SK-N-SH (cell line): ENCODE results near the gene SLAMF7. TPM values are rescaled to one million over a fixed set of nuclear protein-coding genes. Genes with fewer than 3 reads are reported as not detected.
"Not testable (repeated sequence)": the region's sequence is repeated elsewhere in the genome, so short reads cannot be mapped to it uniquely, and the experiment has no call there.

ENCODE experiments used
- CTCF ChIA-PET: fragments of 300-600, 350-600 bp; formaldehyde crosslinking; extraction: SDS; loops from one replicate; lab custom pipeline; 2021; lab: Yijun Ruan, JAX
- POLR2A ChIA-PET: fragments of 350-600 bp; sonication (Branson Sonifier 250); formaldehyde crosslinking; extraction: SDS; loops from one replicate; lab custom pipeline; 2020; ENCODE audit warnings: antibody characterized with exemption, inconsistent platforms; lab: Yijun Ruan, JAX
- DNase-seq: peaks from one replicate; pipeline ENCODE4 v3.0.0; 2012
- H2AFZ ChIP-seq: fragments of 200-600 bp; sonication (generic); 2 replicates; pipeline ENCODE4 v1.8.1; 2016; ENCODE audit warnings: antibody characterized with exemption, mild to moderate bottlenecking, low read depth
- H3F3A ChIP-seq: fragments of 200-600 bp; sonication (generic); replicated peaks from 2 replicates; pipeline ENCODE3; 2016; ENCODE audit warnings: antibody characterized with exemption, mild to moderate bottlenecking; ENCODE audit not compliant: insufficient read depth
- H3K27ac ChIP-seq, 2 experiments: fragments of 200-500 bp in 1 of 2; fragments of 200-600 bp in 1 of 2; sonication (Bioruptor generic) in 1 of 2; sonication (generic), shearing (Covaris generic) in 1 of 2; 2 replicates each; pipeline versions ENCODE4 v1.5.1 to v1.6.1; 2014 to 2016; ENCODE audit warnings: low read depth in 2 of 2, inconsistent platforms in 1 of 2, low read length in 1 of 2, mild to moderate bottlenecking in 1 of 2, mixed read lengths in 1 of 2
- H3K27me3 ChIP-seq: fragments of 200-600 bp; sonication (generic), shearing (Covaris generic); 2 replicates; pipeline ENCODE4 v1.6.1; 2016; ENCODE audit warnings: mixed run types; ENCODE audit not compliant: insufficient read depth
- H3K36me3 ChIP-seq, 2 experiments: fragments of 200-500 bp in 1 of 2; fragments of 200-600 bp in 1 of 2; sonication (Bioruptor generic) in 1 of 2; sonication (generic) in 1 of 2; replicated peaks in 1 of 2; 2 replicates each; pipeline versions ENCODE3 to v1.5.1; 2014 to 2016; ENCODE audit warnings: low read length in 1 of 2, mild to moderate bottlenecking in 1 of 2; ENCODE audit not compliant: insufficient read depth in 2 of 2, control insufficient read depth in 1 of 2
- H3K4me1 ChIP-seq, 2 experiments: fragments of 200-500 bp in 1 of 2; fragments of 200-600 bp in 1 of 2; sonication (Bioruptor generic) in 1 of 2; sonication (generic), shearing (Covaris generic) in 1 of 2; 2 replicates each; pipeline versions ENCODE4 v1.5.1 to v1.6.1; 2014 to 2016; ENCODE audit warnings: low read depth in 1 of 2, low read length in 1 of 2, mixed run types in 1 of 2; ENCODE audit not compliant: insufficient read depth in 2 of 2, control insufficient read depth in 1 of 2
- H3K4me2 ChIP-seq: fragments of 200-600 bp; sonication (generic), shearing (Covaris generic); 2 replicates; pipeline ENCODE4 v1.6.1; 2017; ENCODE audit warnings: mixed run types
- H3K4me3 ChIP-seq, 2 experiments: fragments of 200-500 bp in 1 of 2; fragments of 200-600 bp in 1 of 2; sonication (Bioruptor generic) in 1 of 2; sonication (generic), shearing (Covaris generic) in 1 of 2; 2 replicates each; pipeline versions ENCODE4 v1.5.1 to v1.8.1; 2014 to 2016; ENCODE audit warnings: low read depth in 2 of 2, inconsistent platforms in 1 of 2, low read length in 1 of 2, mild to moderate bottlenecking in 1 of 2, mixed read lengths in 1 of 2, moderate library complexity in 1 of 2
- H3K79me2 ChIP-seq: fragments of 200-600 bp; sonication (generic); 2 replicates; pipeline ENCODE4 v1.8.1; 2017; ENCODE audit warnings: mild to moderate bottlenecking; ENCODE audit not compliant: insufficient read depth
- H3K9ac ChIP-seq: fragments of 200-600 bp; sonication (generic); 2 replicates; pipeline ENCODE4 v1.6.1; 2017; ENCODE audit warnings: mixed run types
- H3K9me2 ChIP-seq: fragments of 200-600 bp; sonication (generic); 2 replicates; pipeline ENCODE4 v1.6.1; 2017; ENCODE audit warnings: mixed run types
- H3K9me3 ChIP-seq: fragments of 200-600 bp; sonication (generic); 2 replicates; pipeline ENCODE4 v1.6.1; 2017; ENCODE audit warnings: mixed run types, mild to moderate bottlenecking, moderate library complexity
- H4K20me1 ChIP-seq: fragments of 200-600 bp; sonication (generic); 2 replicates; pipeline ENCODE4 v1.6.1; 2017; ENCODE audit warnings: mild to moderate bottlenecking, mixed run types; ENCODE audit not compliant: insufficient read depth
- EP300 ChIP-seq, 2 experiments: IDR thresholded peaks; 2 replicates each; pipeline versions ENCODE4 v1.4.0 to v1.6.1; 2012; ENCODE audit warnings: borderline replicate concordance in 1 of 2, low read depth in 1 of 2, low read length in 1 of 2
- EZH2phosphoT487 ChIP-seq: fragments of 200-600 bp; sonication (generic); IDR thresholded peaks from 2 replicates; pipeline ENCODE4 v1.6.1; 2017; ENCODE audit warnings: low read depth, mixed run types, mild to moderate bottlenecking, antibody characterized with exemption, moderate library complexity, borderline replicate concordance
- FOSL2 ChIP-seq: IDR thresholded peaks from 2 replicates; pipeline ENCODE4 v1.4.0; 2012; ENCODE audit warnings: low read depth, mild to moderate bottlenecking, moderate library complexity, borderline replicate concordance
- FOXJ3 ChIP-seq: sonication (generic); formaldehyde crosslinking; IDR thresholded peaks from 2 replicates; pipeline ENCODE4 v1.5.1; 2020; ENCODE audit warnings: mild to moderate bottlenecking, missing genetic modification reagents
- FOXM1 ChIP-seq: IDR thresholded peaks from 2 replicates; pipeline ENCODE4 v1.4.0; 2012; ENCODE audit warnings: low read depth, mild to moderate bottlenecking
- GABPA ChIP-seq: IDR thresholded peaks from 2 replicates; pipeline ENCODE4 v1.4.0; 2012; ENCODE audit warnings: low read depth, mild to moderate bottlenecking
- GATA2 ChIP-seq: sonication (generic); formaldehyde crosslinking; IDR thresholded peaks from 2 replicates; pipeline ENCODE4 v1.5.0; 2020; ENCODE audit warnings: mild to moderate bottlenecking, missing genetic modification reagents
- IRF3 ChIP-seq: fragments of 150-350 bp; IDR thresholded peaks from 2 replicates; pipeline ENCODE4 v1.6.1; 2016; ENCODE audit warnings: mild to moderate bottlenecking, low read depth, low read length
- MXI1 ChIP-seq: IDR thresholded peaks from 2 replicates; pipeline ENCODE4 v1.6.1; 2012; ENCODE audit warnings: mild to moderate bottlenecking, low read depth, low read length, improper control_type of control experiment
- NFIC ChIP-seq: IDR thresholded peaks from 2 replicates; pipeline ENCODE4 v1.4.0; 2012; ENCODE audit warnings: borderline replicate concordance
- NRF1 ChIP-seq: IDR thresholded peaks from 2 replicates; pipeline ENCODE4 v1.6.1; 2012; ENCODE audit warnings: low read depth, mild to moderate bottlenecking, low read length
- PBX3 ChIP-seq: IDR thresholded peaks from 2 replicates; pipeline ENCODE4; 2012
- POLR2AphosphoS5 ChIP-seq: IDR thresholded peaks from 2 replicates; pipeline ENCODE4 v1.6.1; 2012; ENCODE audit warnings: low read depth, low read length
- RFX5 ChIP-seq: IDR thresholded peaks from 2 replicates; pipeline ENCODE4 v1.6.1; 2012; ENCODE audit warnings: mild to moderate bottlenecking, improper control_type of control experiment, low read length
- WGBS: methylation state at CpG from one replicate; pipeline ENCODE4 v1.1.6; 2017; ENCODE audit warnings: low lambda C conversion rate; 5-methylcytosine and 5-hydroxymethylcytosine counted together
- polyA plus RNA-seq, 3 experiments: library from polyadenylated mRNA; depleted of rRNA; stranded (reverse); fragments of >200 nt; gene quantifications; 2 replicates each; pipeline ENCODE4 v1.2.3, GENCODE V29; 2012

Gene SLAMF7
- not detected in 2 replicates for polyA plus RNA-seq (2012; rRNA removed)
- not detected in 2 replicates for polyA plus RNA-seq (2012; cell fraction: cytosol; rRNA removed)
- not detected in 2 replicates for polyA plus RNA-seq (2012; cell fraction: nucleus; rRNA removed)

- H4K20me1 ChIP-seq: no peaks in the 10 kb centered on the region
- TF ChIP-seq FOXJ3 (CRISPR knock-in tag) (no peak), EZH2phosphoT487 (no peak), IRF3 (no peak), NFIC (no peak), GATA2 (CRISPR knock-in tag) (no peak), NRF1 (no peak), POLR2AphosphoS5 (no peak), GABPA (no peak), FOXM1 (no peak), RFX5 (no peak), PBX3 (no peak), FOSL2 (no peak), EP300 (IDR thresholded peaks at IDR 0.05; ENCODE audit: borderline replicate concordance in 1 of 2, low read depth in 1 of 2, low read length in 1 of 2) (no peak), MXI1 (no peak)
- no peak for DNase-seq
- H3K36me3 ChIP-seq: no peaks in the 10 kb centered on the region
- 11% methylated on average over 5 of the region's 5 CpGs for WGBS
- no peaks in the 10 kb centered on the region for H3K4me1 ChIP-seq
- POLR2A ChIA-PET: no interaction called here
- H2AFZ ChIP-seq: no peak within 1 kb of the TSS
- H3K27me3 ChIP-seq: peaks cover 6% of the 10 kb centered on the region; the same call in 1 of the 2 replicates
- H3K4me3 ChIP-seq: no peak within 1 kb of the TSS
- no peak within 1 kb of the TSS for H3K9ac ChIP-seq
- no peak within 1 kb of the TSS for H3K27ac ChIP-seq
- no peaks in the 10 kb centered on the region for H3K9me2 ChIP-seq
- CTCF ChIA-PET: no interaction called here
- H3F3A ChIP-seq: no peaks in the 10 kb centered on the region
- no peaks in the 10 kb centered on the region for H3K79me2 ChIP-seq
- H3K4me2 ChIP-seq: no peak within 1 kb of the TSS
- no peaks in the 10 kb centered on the region for H3K9me3 ChIP-seq
Measured at GRCh38 chr1:160739098-160739511, at the start of gene SLAMF7. Gene SLAMF7, plus strand, starts transcription at chr1:160739247. Its CDS starts 55 bp downstream, at chr1:160739302.

GRCh38 chr1:160692390-160692789, 46.7 kb upstream of the SLAMF7 start:
- H3K79me2 ChIP-seq, H3K9me3 ChIP-seq, H3F3A ChIP-seq, H3K4me1 ChIP-seq, DNase-seq, H3K9ac ChIP-seq, H3K4me2 ChIP-seq, H3K36me3 ChIP-seq, H2AFZ ChIP-seq, H3K9me2 ChIP-seq, H3K4me3 ChIP-seq, CTCF ChIA-PET, H3K27ac ChIP-seq, H4K20me1 ChIP-seq, POLR2A ChIA-PET: not testable (repeated sequence)
- H3K27me3 ChIP-seq: peaks cover 18% of the 10 kb centered on the region; the same call in 1 of the 2 replicates
- WGBS: 17% methylated on average over 10 of the region's 10 CpGs
